HepG2 (cell line): ENCODE data around the gene LAMA5. TPM values are rescaled to one million over a fixed set of nuclear protein-coding genes. Genes with fewer than 3 reads are reported as not detected.

Source experiments
- ATAC-seq: fragments of 200-7000 bp; cut with Tn5 transposase; 3 replicates; pipeline ENCODE4 v1.9.1; 2020; ENCODE audit warnings: mild to moderate bottlenecking, moderate library complexity
- BruUV-seq: library from RNA; stranded (reverse); fragments of 400-500 nt; replicated peaks from 2 replicates; lab custom pipeline; 2021; lab: Mats Ljungman, UMichigan
- CTCF ChIA-PET: fragments of 300-600 bp; formaldehyde crosslinking; extraction: SDS; loops from one replicate; lab custom pipeline; 2021; ENCODE audit warnings: low total read pairs, inconsistent platforms, low intra/inter-chr PET ratio; lab: Yijun Ruan, JAX
- POLR2A ChIA-PET: fragments of 350-600 bp; sonication (Branson Sonifier 250); formaldehyde crosslinking; loops from one replicate; lab custom pipeline; 2020; ENCODE audit warnings: antibody characterized with exemption, inconsistent platforms; lab: Yijun Ruan, JAX
- DNase-seq: peaks from one replicate; pipeline ENCODE4 v3.0.0-alpha.2; 2015; ENCODE audit warnings: low spot score
- FAIRE-seq: peaks from 3 replicates; lab custom pipeline; 2011; peaks lifted over from hg19 to GRCh38; lab: Jason Lieb, UNC
- H2AFZ ChIP-seq: one replicate; pipeline ENCODE4 v1.6.1; 2011; ENCODE audit warnings: low read length, inconsistent platforms
- H3K27ac ChIP-seq: fragments of 300-600 bp; 3 replicates; pipeline ENCODE4 v1.8.0; 2011; ENCODE audit warnings: mixed run types, mild to moderate bottlenecking, mixed read lengths, low read length, inconsistent platforms; ENCODE audit not compliant: insufficient read depth; ENCODE audit errors: extremely low read length
- H3K27me3 ChIP-seq, 2 experiments: fragments of 200-600 bp in 1 of 2; 2 replicates in 1 of 2; 3 replicates in 1 of 2; pipeline versions ENCODE4 v1.6.0 to v1.8.0; 2011; ENCODE audit warnings: low read length in 2 of 2, mild to moderate bottlenecking in 2 of 2, moderate library complexity in 2 of 2, inconsistent platforms in 1 of 2; ENCODE audit not compliant: insufficient read depth in 2 of 2, control insufficient read depth in 1 of 2
- H3K36me3 ChIP-seq, 2 experiments: fragments of 200-600 bp in 1 of 2; replicated peaks in 1 of 2; 2 replicates in 1 of 2; 3 replicates in 1 of 2; pipeline versions ENCODE4 v1.5.1 to v1.8.0; 2011; ENCODE audit warnings: low read length in 2 of 2, inconsistent platforms in 1 of 2; ENCODE audit not compliant: insufficient read depth in 2 of 2, control insufficient read depth in 1 of 2
- H3K4me1 ChIP-seq: 2 replicates; pipeline ENCODE4 v1.5.1; 2012; ENCODE audit warnings: low read length, inconsistent platforms; ENCODE audit not compliant: insufficient read depth
- H3K4me2 ChIP-seq: 2 replicates; pipeline ENCODE4 v1.6.0; 2011; ENCODE audit warnings: low read depth, low read length, inconsistent platforms
- H3K4me3 ChIP-seq, 3 experiments: fragments of 200-600 bp in 1 of 3; sonication (generic), shearing (Covaris generic) in 1 of 3; replicated peaks in 1 of 3; 2 replicates each; pipeline ENCODE4 v1.5.1; 2011 to 2016; ENCODE audit warnings: low read length in 3 of 3, inconsistent platforms in 2 of 3, low read depth in 2 of 3, mild to moderate bottlenecking in 2 of 3, control low read depth in 1 of 3, mixed read lengths in 1 of 3; ENCODE audit not compliant: insufficient read depth in 1 of 3
- H3K79me2 ChIP-seq: one replicate; pipeline ENCODE4 v1.6.1; 2011; ENCODE audit warnings: low read length, inconsistent platforms; ENCODE audit not compliant: insufficient read depth
- H3K9ac ChIP-seq: 2 replicates; pipeline ENCODE4 v1.6.0; 2011; ENCODE audit warnings: mild to moderate bottlenecking, low read depth, low read length, inconsistent platforms; ENCODE audit not compliant: insufficient read depth
- H3K9me3 ChIP-seq: 2 replicates; pipeline ENCODE4 v1.5.1; 2012; ENCODE audit warnings: mild to moderate bottlenecking, low read length
- H4K20me1 ChIP-seq: 2 replicates; pipeline ENCODE4 v1.6.0; 2011; ENCODE audit warnings: inconsistent platforms, mild to moderate bottlenecking, low read length, moderate library complexity; ENCODE audit not compliant: insufficient read depth
- HNF4G ChIP-seq, 2 experiments: sonication (generic) in 1 of 2; formaldehyde crosslinking in 1 of 2; IDR thresholded peaks; 2 replicates each; pipeline versions ENCODE4 v1.4.0 to v1.6.1; 2011 to 2020; ENCODE audit warnings: borderline replicate concordance in 2 of 2, low read depth in 2 of 2, mild to moderate bottlenecking in 2 of 2, low read length in 1 of 2, missing genetic modification reagents in 1 of 2, moderate library complexity in 1 of 2
- HNRNPK ChIP-seq: fragments of 200-400 bp; formaldehyde crosslinking; IDR thresholded peaks from 2 replicates; pipeline ENCODE4 v1.6.1; 2018; ENCODE audit warnings: low read length, low read depth, moderate library complexity, mild to moderate bottlenecking; ENCODE audit not compliant: poor library complexity, severe bottlenecking
- HOXA3 ChIP-seq: sonication (generic); formaldehyde crosslinking; IDR thresholded peaks from 2 replicates; pipeline ENCODE4 v1.5.0; 2020; ENCODE audit warnings: missing genetic modification reagents
- MED13 ChIP-seq: sonication (generic); formaldehyde crosslinking; IDR thresholded peaks from 2 replicates; pipeline ENCODE4 v1.5.0; 2020; ENCODE audit warnings: missing genetic modification reagents
- NFIB ChIP-seq: sonication (generic); formaldehyde crosslinking; IDR thresholded peaks from 2 replicates; pipeline ENCODE4 v1.9.0; 2021; ENCODE audit warnings: missing genetic modification reagents, mild to moderate bottlenecking, borderline replicate concordance
- PCBP2 ChIP-seq: fragments of 200-400 bp; formaldehyde crosslinking; optimal IDR thresholded peaks from 2 replicates; pipeline ENCODE3; 2018; ENCODE audit warnings: low read length, low read depth; ENCODE audit not compliant: poor library complexity, severe bottlenecking
- SATB2 ChIP-seq: sonication (generic); formaldehyde crosslinking; IDR thresholded peaks from 2 replicates; pipeline ENCODE4 v1.5.0; 2020; ENCODE audit warnings: missing genetic modification reagents
- SMARCE1 ChIP-seq: fragments of 450-650 bp; IDR thresholded peaks from 2 replicates; pipeline ENCODE4 v1.6.1; 2017; ENCODE audit warnings: borderline replicate concordance
- ZNF263 ChIP-seq: sonication (generic); formaldehyde crosslinking; IDR thresholded peaks from 2 replicates; pipeline ENCODE4 v1.4.0; 2020; ENCODE audit warnings: missing genetic modification reagents
- ZNF3 ChIP-seq: IDR thresholded peaks from 2 replicates; pipeline ENCODE4 v1.7.0; 2017; ENCODE audit warnings: inconsistent platforms
- WGBS: methylation state at CpG from one replicate; pipeline ENCODE4 v1.1.6; 2017; ENCODE audit warnings: low lambda C conversion rate; 5-methylcytosine and 5-hydroxymethylcytosine counted together
- in situ Hi-C: cut with HindIII; loops from 2 replicates; pipeline ENCODE4 v1.10.0; 2017; ENCODE audit warnings: low pct_unique_long_range_greater_than_20kb; ENCODE audit not compliant: extremely low pct_ligation_motif_present
- intact Hi-C: fragments of 100-400 bp; cut with micrococcal nuclease; formaldehyde crosslinking; loops from one replicate; pipeline ENCODE4 v1.10.0; 2022; ENCODE audit not compliant: unreplicated experiment
- polyA plus RNA-seq, 8 experiments: library from polyadenylated mRNA; depleted of rRNA in 3 of 8; stranded (reverse) in 7 of 8; unstranded in 1 of 8; fragments of >200 nt; fragmentation: Illumina TruSeq in 4 of 8; extraction: Trizol in 4 of 8; gene quantifications; 2 replicates each; pipeline versions ENCODE4 v1.2.1 to v1.2.3, GENCODE V29; 2011 to 2016; ENCODE audit warnings: low read depth in 4 of 8, missing spikeins in 1 of 8, mixed read lengths in 1 of 8; ENCODE audit not compliant: insufficient read depth in 1 of 8
- total RNA-seq, 5 experiments: library from RNA; depleted of rRNA; stranded (reverse); fragments of >200 nt; fragmentation: Illumina TruSeq; extraction: Trizol; gene quantifications; 2 replicates each; pipeline ENCODE4 v1.2.3, GENCODE V29; 2016; ENCODE audit warnings: low read depth in 1 of 5
- TF ChIP-seq, protein P1 (sequence below): sonication (generic); formaldehyde crosslinking; IDR thresholded peaks from 2 replicates; pipeline ENCODE4 v1.4.0; 2020; ENCODE audit warnings: missing genetic modification reagents

Gene LAMA5
- total and polyA plus RNA-seq, 2 of the 13 experiments (the other 11 are each of a cell fraction or from before 2014, with no cell fraction given) = 21.0 to 44.7 TPM

DNA sequence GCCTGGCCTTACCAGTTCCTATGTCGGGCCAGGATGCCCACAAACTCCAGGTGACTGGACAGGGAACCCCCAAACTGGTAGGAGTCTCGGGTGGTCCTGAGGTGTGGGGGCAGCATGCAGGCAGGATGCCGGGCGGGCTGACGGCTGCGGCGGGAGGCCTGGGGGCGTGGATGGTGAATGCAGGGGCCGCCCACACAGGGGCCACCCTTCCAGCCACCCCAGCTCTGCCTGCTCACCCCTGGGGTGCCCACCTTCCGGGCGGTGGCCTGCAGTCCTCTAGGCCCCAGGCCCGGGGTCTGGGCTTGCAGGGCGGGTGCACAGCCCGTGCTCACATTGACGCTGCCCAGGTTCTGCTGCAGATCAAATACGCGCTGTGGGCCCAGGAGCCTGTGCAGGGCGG is 56.0 kb downstream of the LAMA5 start:
- H3K9ac ChIP-seq = no peak overlapping the region
- in situ Hi-C loops = no loop called here
- H3K27ac ChIP-seq = no peak overlapping the region
- no peak overlapping the region for H2AFZ ChIP-seq
- H3K4me3 ChIP-seq = no peak overlapping the region
- intact Hi-C loops = no loop called here
- BruUV-seq = no TSS peak
- peaks cover 71 to 95% of the 10 kb centered on the region in 2 experiments for H3K36me3 ChIP-seq
- peaks cover 9% of the 10 kb centered on the region for H3K4me1 ChIP-seq
- no peak overlapping the region for H3K4me2 ChIP-seq
- no peaks in the 10 kb centered on the region for H3K27me3 ChIP-seq
- 100% methylated on average over 7 of the region's 18 CpGs for WGBS
- H3K9me3 ChIP-seq = no peaks in the 10 kb centered on the region
- no peak for DNase-seq
- H3K79me2 ChIP-seq = peaks cover under 1% of the 10 kb centered on the region
- no peak for FAIRE-seq
- ChIA-PET POLR2A (no interaction called here), CTCF (no interaction called here)
- TF ChIP-seq NFIB (no peak), SMARCE1 (no peak), PCBP2 (no peak), MED13 (CRISPR knock-in tag) (no peak), HNF4G (IDR thresholded peaks at IDR 0.05; ENCODE audit: borderline replicate concordance, low read depth, low read length) (no peak), HNF4G (CRISPR knock-in tag; IDR thresholded peaks at IDR 0.05; ENCODE audit: borderline replicate concordance, low read depth) (no peak), SATB2 (no peak), ZNF3 (CRISPR knock-in tag) (no peak)
- no peak for ATAC-seq
- H4K20me1 ChIP-seq = no peaks in the 10 kb centered on the region; the same call in 1 of the 2 replicates

DNA sequence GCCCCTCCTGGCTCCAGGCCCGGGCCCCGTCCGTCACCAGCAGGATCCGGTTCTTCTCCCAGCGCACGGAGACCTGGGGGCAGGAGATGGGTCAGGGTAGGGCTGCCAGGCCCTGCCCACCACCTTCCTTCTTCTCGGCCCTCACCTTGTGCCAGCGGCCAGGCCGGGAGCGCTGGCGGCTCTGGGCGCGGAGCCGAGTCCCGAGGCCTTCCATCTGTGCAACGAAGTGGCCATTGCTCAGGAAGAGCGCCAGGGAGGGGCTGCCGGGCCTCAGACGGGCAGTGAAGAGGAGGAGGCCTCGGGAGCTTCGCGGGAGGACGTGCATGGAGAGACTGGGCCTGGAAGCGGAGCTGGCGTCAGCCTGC is 56.4 kb downstream of the LAMA5 start:
- 97% methylated on average over 25 of the region's 25 CpGs for WGBS
- peaks cover 13% of the 10 kb centered on the region for H3K4me1 ChIP-seq
- in situ Hi-C loops (no loop called here), intact Hi-C loops (no loop called here)
- no peak overlapping the region for H3K4me2 ChIP-seq
- H3K79me2 ChIP-seq = peaks cover 5% of the 10 kb centered on the region
- H3K9me3 ChIP-seq = no peaks in the 10 kb centered on the region
- H3K4me3 ChIP-seq = no peak overlapping the region
- H3K36me3 ChIP-seq = peaks cover 70 to 95% of the 10 kb centered on the region in 2 experiments
- H3K9ac ChIP-seq = no peak overlapping the region
- FAIRE-seq (no peak), ATAC-seq (peak; percentile 1), DNase-seq (no peak)
- no TSS peak for BruUV-seq
- no peak overlapping the region for H3K27ac ChIP-seq
- no peak overlapping the region for H2AFZ ChIP-seq
- H4K20me1 ChIP-seq = peaks cover under 1% of the 10 kb centered on the region; the same call in 1 of the 2 replicates
- no peaks in the 10 kb centered on the region for H3K27me3 ChIP-seq
- CTCF ChIA-PET = no interaction called here
- POLR2A ChIA-PET = no interaction called here
- TF ChIP-seq HNRNPK (peak; percentile 8), ZNF263 (CRISPR knock-in tag) (no peak), HOXA3 (CRISPR knock-in tag) (0 out of 2 replicates have a peak, but pooled peaks have one; percentile 10)
- TF ChIP-seq, protein P1, sequence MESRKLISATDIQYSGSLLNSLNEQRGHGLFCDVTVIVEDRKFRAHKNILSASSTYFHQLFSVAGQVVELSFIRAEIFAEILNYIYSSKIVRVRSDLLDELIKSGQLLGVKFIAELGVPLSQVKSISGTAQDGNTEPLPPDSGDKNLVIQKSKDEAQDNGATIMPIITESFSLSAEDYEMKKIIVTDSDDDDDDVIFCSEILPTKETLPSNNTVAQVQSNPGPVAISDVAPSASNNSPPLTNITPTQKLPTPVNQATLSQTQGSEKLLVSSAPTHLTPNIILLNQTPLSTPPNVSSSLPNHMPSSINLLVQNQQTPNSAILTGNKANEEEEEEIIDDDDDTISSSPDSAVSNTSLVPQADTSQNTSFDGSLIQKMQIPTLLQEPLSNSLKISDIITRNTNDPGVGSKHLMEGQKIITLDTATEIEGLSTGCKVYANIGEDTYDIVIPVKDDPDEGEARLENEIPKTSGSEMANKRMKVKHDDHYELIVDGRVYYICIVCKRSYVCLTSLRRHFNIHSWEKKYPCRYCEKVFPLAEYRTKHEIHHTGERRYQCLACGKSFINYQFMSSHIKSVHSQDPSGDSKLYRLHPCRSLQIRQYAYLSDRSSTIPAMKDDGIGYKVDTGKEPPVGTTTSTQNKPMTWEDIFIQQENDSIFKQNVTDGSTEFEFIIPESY (CRISPR knock-in tag) = peak; percentile 78
